ENCODE data around the gene RASL10A.

RASL10A gene

DNA sequence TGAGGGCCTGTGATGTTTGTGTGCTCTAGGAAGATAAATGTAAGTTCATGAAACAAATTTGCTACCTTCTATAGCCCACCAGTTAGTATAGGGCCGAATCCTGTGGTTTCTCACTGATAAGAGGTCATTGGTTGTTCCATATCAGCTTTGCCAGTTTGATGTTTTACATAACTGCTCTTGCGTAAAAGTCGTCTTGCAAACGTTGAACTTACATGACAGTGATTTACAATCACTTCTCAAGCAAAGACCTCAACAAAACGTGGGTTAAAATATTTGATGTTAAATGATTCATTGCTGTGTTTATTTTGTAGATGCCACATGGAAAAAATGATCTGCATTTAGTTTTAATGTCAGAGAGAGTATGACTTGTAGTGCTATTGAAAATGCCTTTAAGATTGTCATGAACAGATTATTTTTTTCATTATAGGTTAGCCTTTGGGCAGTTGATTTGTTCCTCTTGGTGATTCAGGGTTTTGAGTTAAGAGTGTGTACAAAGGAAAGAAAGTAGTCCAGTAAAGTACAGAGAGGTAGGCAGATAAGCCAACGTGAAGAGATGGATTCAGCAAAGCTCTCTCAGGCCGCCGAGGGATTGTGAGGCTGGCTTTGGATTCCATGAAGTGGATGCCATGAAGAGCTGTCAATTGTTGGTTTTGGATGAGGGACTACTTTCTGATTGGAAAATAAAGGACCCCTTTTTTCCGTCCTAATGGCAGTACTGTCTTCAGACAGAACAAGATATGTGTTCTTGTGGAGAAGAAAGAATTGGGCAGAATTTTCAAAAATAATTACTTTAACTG, 44.8 kb downstream of the RASL10A start:
- in situ Hi-C loops (cut with MboI; ENCODE audit: low sequenced_read_pairs) = no loop called here

DNA sequence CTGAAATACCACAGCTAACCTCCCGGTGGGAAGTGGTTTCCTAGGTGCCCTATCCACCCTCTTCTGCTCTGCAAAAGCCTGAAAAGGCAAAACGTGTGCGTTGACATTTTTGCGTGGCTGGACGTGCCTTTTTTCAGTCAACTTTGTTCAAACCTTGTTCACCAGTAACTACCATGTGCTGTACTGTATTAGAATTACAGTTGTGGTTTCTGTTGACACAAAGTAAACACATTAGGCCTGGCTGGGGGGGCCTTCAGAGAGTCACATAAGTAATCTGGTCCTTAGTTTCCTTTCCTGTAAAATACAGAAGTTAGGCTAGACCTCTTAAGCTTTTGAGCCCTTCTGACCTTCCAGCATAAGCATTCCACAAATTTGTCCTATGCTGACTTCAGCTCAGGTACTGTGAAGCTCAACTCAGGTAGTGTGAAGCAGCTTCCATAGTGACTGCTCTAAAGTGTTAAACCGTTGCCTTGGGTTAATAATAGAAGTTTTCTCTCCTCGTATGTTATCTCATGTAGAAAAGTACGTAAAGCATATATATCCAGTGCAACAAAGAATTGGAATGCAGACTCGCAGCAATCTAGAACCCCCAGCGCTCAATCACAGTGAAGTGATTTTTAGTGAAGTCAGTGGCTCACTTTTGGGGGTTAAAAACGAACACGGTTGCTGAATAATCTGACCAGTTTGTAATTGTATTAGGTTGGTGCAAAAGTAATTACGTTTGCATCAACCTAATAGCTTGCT, 45.6 kb downstream of the RASL10A start:
- in situ Hi-C loops (cut with MboI; ENCODE audit: low sequenced_read_pairs) = no loop called here

DNA sequence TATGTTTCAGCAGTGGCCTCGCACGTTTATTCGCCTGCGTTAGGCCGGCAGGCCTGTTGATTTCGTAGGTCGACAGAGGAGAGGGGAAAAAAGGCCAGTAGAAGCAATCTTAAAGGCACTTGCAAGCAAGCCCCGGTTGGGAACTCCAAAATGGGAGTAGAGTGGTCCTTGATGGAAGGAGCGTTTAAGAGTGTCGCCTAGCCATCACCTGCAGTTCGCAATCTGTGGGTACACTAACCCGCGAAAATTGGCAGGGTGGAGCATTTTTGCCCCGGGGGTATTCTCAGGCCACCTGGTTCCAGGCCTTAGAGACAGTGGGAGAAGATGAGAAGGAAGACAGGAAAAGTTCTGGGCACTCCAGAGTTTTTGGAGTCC, 46.3 kb downstream of the RASL10A start:
- in situ Hi-C loops (cut with MboI; ENCODE audit: low sequenced_read_pairs) = no loop called here

DNA sequence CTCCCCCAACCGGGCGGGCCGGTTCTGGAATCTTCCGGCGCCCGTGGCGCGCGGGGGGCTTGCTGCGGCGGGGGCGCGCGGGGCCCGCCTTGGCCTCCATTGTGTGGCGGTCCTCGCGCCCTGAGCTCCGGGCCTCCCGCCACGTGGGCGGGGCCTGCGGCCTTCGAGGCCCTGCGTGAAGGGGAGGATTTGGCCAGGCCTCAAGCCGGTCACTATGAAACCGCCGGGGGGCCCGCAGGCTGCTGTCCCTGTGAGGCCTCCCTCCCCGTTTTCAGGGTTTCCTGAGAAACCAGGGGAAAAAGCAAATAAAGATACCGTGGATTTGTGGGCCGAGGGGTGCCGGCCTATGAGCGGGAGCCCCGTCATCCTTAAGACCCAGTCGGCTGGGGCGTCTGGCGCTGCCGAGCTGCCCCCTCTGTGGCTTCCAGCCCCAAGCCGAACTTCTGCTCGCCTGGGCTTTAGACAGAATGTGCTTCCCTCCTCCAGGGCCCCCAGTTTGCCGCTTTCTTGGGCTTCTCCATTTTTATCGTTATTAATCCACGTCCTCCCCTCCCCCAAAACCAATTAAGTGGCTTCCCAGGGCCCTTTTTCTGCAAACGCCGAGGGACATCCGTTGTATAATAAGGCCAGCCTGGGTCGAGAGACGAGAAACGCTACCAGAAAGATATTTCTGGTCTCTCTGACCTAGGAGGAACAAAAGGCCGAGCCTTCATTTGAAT, 46.8 kb downstream of the RASL10A start:
- in situ Hi-C loops (cut with MboI; ENCODE audit: low sequenced_read_pairs) = no loop called here

DNA sequence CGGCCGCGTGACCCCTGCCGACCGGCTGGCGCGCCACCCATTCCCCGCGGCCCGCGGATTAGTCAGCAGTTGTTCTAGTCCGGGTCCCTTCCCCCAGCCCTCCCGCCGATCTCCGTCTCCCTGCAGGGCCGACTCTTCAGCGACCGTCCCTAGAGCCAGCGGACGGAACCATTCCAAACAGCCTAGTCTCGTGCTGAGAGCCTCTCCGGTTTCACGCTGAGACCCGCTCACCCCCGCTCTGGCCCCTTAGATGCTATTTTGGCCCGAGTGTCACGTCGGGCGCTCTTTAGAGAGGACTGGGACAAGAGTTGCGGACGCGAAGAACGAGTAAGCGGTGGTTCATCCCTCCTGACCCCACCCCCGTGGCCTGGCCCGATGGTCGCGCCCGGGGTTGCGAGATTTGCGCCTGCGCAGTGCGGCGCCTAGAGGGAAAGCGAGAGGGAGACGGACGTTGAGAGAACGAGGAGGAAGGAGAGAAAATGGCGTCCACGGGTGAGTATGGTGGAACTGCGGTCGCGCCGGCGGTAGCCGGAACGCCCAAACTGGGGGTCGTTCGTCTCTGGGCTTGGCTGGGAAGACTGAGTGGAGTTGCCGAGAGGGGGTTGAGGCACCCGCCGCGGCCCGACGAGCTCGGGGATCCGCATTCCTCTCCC, 47.5 kb downstream of the RASL10A start, which contains the start of the genes EWSR1 and RHBDD3:
Gene EWSR1, plus strand, starts transcription at position 411 of the 653 bp plus-strand sequence. Its CDS starts 69 bp downstream, at position 480.
Gene RHBDD3, minus strand, starts transcription at position 124 of the 653 bp plus-strand sequence. CDS start 2,355 bp downstream, outside the sequence.
- in situ Hi-C loops (cut with MboI; ENCODE audit: low sequenced_read_pairs) = no loop called here

DNA sequence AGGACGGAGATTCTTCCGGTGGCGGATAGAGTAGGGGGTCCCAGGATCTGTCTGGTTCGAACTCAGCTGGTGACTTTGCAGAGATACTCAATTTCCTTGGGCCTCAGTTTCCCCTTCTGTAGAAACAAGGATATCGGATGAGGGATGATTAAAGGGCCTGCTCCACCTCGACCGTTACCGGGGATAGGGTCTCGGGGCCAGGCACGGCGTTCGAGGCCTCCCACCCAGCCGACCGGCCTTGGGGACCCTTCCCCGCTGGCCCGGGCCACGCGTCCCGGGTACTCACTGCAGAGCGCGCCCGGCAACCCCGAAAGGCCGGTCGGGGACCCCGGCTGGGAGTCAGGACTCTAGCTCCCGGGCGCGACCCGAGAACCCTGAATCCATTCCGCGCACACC, 48.0 kb downstream of the RASL10A start:
- in situ Hi-C loops (cut with MboI; ENCODE audit: low sequenced_read_pairs) = no loop called here

DNA sequence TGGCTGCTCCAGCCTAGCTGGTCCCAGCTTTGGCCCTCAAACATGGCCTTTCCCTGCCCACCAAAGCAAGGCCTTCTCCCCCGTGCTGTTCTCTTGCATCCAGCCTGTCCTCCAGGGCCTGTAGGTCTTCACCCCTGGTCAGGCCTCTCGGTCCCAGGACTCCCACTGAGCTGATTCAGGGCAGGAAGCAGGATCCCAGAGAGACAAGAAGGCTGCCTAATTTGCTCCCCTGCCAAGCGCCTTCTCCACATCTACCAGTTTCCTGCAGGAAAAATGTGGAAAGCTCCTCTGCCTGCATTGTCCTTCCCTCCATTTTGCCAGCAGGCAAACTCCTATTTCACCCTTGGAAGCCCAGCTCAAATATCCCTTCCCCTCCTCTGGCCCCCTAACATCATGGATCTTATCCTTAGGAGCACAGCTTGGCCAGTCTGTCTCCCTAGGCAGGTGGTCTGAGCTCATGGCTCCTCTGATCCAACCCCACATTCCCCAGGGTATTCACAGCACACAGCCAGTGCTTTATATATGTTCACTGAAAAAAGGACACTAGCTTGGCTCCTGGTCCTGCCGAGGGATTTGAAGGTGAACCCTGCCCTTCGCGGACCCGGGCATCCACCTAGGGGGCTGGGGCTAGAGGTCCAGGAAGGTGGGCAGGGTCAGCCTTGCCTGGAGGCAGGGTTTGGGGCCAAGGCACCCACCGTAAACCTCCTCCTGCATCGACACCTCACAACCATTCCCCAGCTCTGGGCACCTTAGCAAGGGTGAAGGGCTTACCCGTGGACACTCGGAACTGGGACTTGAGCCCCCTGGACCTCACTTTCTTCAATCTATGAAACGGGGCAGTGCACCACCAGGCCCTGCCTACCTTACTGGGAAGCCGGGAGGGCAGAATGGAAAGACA, 48.7 kb downstream of the RASL10A start:
- in situ Hi-C loops (cut with MboI; ENCODE audit: low sequenced_read_pairs) = no loop called here

DNA sequence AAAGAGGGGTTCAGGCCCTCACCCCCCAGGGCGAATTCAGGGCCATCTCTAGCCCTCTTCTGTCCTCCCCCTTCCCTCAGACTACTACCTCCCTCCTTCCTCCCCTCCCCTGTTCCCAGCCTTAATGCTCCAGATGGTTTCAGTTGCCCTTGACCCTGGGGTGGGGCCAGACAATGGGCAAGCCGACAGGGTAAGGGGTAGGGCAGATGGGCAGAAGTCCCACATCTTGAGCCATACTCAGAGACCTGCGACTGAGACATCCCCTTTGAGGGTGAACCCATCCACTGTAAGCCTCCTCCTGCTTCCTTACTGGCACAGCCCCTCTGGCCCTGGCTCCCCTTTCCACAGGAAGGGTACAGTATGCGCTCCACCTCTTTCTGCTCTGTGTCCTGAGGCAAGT, 49.6 kb downstream of the RASL10A start:
- in situ Hi-C loops (cut with MboI; ENCODE audit: low sequenced_read_pairs) = no loop called here

DNA sequence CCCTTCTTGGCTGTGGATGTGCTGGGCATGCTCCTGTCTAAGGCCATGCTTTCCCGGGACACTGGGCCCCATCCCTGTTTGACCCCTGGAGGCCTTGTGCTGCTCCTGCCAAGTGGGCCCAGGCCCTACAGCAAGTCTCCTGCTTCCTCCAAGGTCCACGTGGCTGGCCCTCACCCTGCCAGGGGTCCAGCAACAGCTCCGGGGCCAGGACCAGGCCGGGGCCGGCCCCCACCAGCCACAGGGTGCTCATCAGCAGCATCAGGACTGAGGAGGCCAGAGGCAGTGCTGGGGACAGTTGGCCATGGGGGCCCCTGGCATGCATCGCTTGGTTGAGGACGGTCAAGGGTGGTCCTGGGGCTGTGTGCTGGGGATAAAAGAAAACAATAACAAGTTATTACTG, 50.2 kb downstream of the RASL10A start:
- in situ Hi-C loops (cut with MboI; ENCODE audit: low sequenced_read_pairs) = no loop called here

DNA sequence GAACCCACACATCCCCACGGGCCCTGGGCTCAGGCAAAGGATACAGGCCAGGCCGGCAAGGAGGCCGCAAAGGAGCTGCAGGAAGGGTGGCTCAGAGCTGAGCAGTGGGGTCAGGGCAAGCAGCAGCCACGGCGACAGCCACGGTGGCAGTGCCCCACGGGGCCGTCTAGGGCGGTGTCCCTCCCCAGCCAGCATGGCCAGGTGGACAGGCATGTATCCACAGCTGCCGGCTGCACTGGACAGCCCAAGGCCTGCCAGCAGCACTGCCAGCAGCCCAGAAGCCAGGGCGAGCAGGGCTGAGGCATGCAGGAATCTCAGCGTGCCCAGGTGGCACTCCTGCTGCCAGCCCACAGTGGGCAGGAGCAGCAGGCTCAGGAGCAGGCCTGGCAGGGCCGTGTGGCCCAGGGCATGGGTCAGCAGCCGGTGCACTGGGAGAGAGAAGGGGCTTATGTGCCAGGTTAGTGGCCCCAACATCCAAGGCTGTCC, 51.7 kb downstream of the RASL10A start:
- in situ Hi-C loops (cut with MboI; ENCODE audit: low sequenced_read_pairs) = no loop called here

Data from hTERT RPE-1 (cell line).